Thyroid gland (tissue), 4 donors: ENCODE measurements around the gene MEI1. TPM values are rescaled to one million over a fixed set of nuclear protein-coding genes. Genes with fewer than 3 reads are reported as not detected.
A peak's percentile ranks its signal among the peaks of the same experiment; 100 is the strongest.
"Not testable (repeated sequence)": the region's sequence is repeated elsewhere in the genome, so short reads cannot be mapped to it uniquely, and the experiment has no call there.

Experiments used
- DNase-seq, 2 donors: peaks; one replicate each; pipeline ENCODE4 v3.0.0-alpha.2; 2019
- H3K27ac ChIP-seq, 3 donors: fragments of 200-600 bp; sonication (generic); 1 replicate in 2 of 3; 2 replicates in 1 of 3; pipeline ENCODE4 v1.5.1; 2016 to 2019; ENCODE audit warnings: mild to moderate bottlenecking in 1 of 3, moderate library complexity in 1 of 3
- H3K27me3 ChIP-seq: fragments of 200-600 bp; sonication (generic); one replicate; pipeline ENCODE4 v1.5.1; 2019
- H3K36me3 ChIP-seq, 2 donors: fragments of 200-600 bp; sonication (generic); one replicate each; pipeline ENCODE4 v1.5.1; 2016 to 2019
- H3K4me1 ChIP-seq, 2 donors: fragments of 200-600 bp; sonication (generic); one replicate each; pipeline ENCODE4 v1.5.1; 2017 to 2019
- H3K4me3 ChIP-seq, 3 donors: fragments of 200-600 bp; sonication (generic); replicated peaks in 1 of 3; 1 replicate in 2 of 3; 2 replicates in 1 of 3; pipeline ENCODE4 v1.5.1; 2016; ENCODE audit warnings: mild to moderate bottlenecking in 1 of 3
- H3K9me3 ChIP-seq: fragments of 200-600 bp; sonication (generic); one replicate; pipeline ENCODE4 v1.5.1; 2017
- CTCF ChIP-seq, 6 experiments: fragments of 200-600 bp in 3 of 6; fragments of 450-650 bp in 3 of 6; sonication (generic) in 3 of 6; IDR thresholded peaks; one replicate each; pipeline ENCODE4 v1.5.1; 2016 to 2019; ENCODE audit warnings: antibody characterized with exemption in 6 of 6, mild to moderate bottlenecking in 2 of 6, inconsistent platforms in 1 of 6, moderate library complexity in 1 of 6
- POLR2A ChIP-seq, 2 donors: fragments of 450-650 bp; IDR thresholded peaks; one replicate each; pipeline ENCODE4 v1.6.1; 2017; ENCODE audit warnings: antibody characterized with exemption in 2 of 2, mild to moderate bottlenecking in 2 of 2, moderate library complexity in 1 of 2
- WGBS, 2 donors: methylation state at CpG; one replicate each; pipeline ENCODE4 v1.1.5; 2017; 5-methylcytosine and 5-hydroxymethylcytosine counted together
- intact Hi-C: fragments of 100-400 bp; cut with DNase I; formaldehyde crosslinking; loops from one replicate; pipeline ENCODE4 v1.15.1; 2023
- total RNA-seq, 4 donors: library from RNA; depleted of rRNA; stranded (reverse); fragments of >200 nt; gene quantifications; one replicate each; pipeline ENCODE4 v1.2.3, GENCODE V29; 2016

The MEI1 gene
- total RNA-seq, 4 donors from 2014 or later = 0.25 to 5.2 (median 1.4) TPM

- intact Hi-C loops = loop anchor here (5.0 kb wide), 1 partner anchor 115 kb away; the partner anchor contains the start of gene CENPM
- WGBS, 2 donors = 13 to 18% methylated on average over 11 to 17 of the region's 17 CpGs
- H3K9me3 ChIP-seq = no peaks in the 10 kb centered on the region
- H3K27ac ChIP-seq = peak overlapping the region; percentile 83 to 95 (median 94)
- H3K4me1 ChIP-seq = peaks cover 5 to 9% of the 10 kb centered on the region in 2 donors
- H3K36me3 ChIP-seq = no peaks in the 10 kb centered on the region
- DNase-seq = no peak
- TF ChIP-seq CTCF (IDR thresholded peaks at IDR 0.05) (no peak), POLR2A (IDR thresholded peaks at IDR 0.05) (no peak)
- H3K4me3 ChIP-seq = peak overlapping the region; percentile 7 to 93 (median 12)
- no peaks in the 10 kb centered on the region for H3K27me3 ChIP-seq
Observed at GRCh38 chr22:41831828-41832552, 132.7 kb downstream of the MEI1 start.

GRCh38 chr22:41832553-41833368 lies 133.5 kb downstream of the MEI1 start, which contains the start of gene SREBF2:
SREBF2 (plus strand) TSS chr22:41833105; CDS start chr22:41833271, 166 bp downstream.
- peak; percentile 100 for DNase-seq
- Histone ChIP-seq H3K9me3 (no peaks in the 10 kb centered on the region), H3K4me1 (peaks cover 5 to 9% of the 10 kb centered on the region in 2 donors), H3K27ac (peak within 1 kb of the TSS; percentile 83 to 95 (median 94)), H3K4me3 (peak within 1 kb of the TSS; percentile 63 to 93 (median 77)), H3K36me3 (no peaks in the 10 kb centered on the region), H3K27me3 (no peaks in the 10 kb centered on the region)
- TF ChIP-seq POLR2A (IDR thresholded peaks at IDR 0.05) (peak; percentile 72 to 76), CTCF (IDR thresholded peaks at IDR 0.05) (no peak)
- 0 to 1% methylated on average over 28 to 29 of the region's 75 CpGs for WGBS, 2 donors
- intact Hi-C loops = loop anchor here (5.0 kb wide), 1 partner anchor 115 kb away; the partner anchor contains the start of gene CENPM

GRCh38 chr22:41833369-41834004 lies 134.2 kb downstream of the MEI1 start:
- Histone ChIP-seq H3K27ac (peak overlapping the region; percentile 70 to 95 (median 94)), H3K4me3 (peak overlapping the region; percentile 63 to 93 (median 77)), H3K9me3 (no peaks in the 10 kb centered on the region), H3K27me3 (no peaks in the 10 kb centered on the region), H3K4me1 (peaks cover 5 to 9% of the 10 kb centered on the region in 2 donors), H3K36me3 (no peaks in the 10 kb centered on the region)
- TF ChIP-seq POLR2A (IDR thresholded peaks at IDR 0.05) = peak in 1 of 2 donors; percentile 16
- peak in 1 of 6 experiments; percentile 20 for TF ChIP-seq CTCF (IDR thresholded peaks at IDR 0.05)
- WGBS, 2 donors = 2% methylated on average over 10 to 23 of the region's 86 CpGs
- intact Hi-C loops = loop anchor here (5.0 kb wide), 1 partner anchor 114 kb away; the partner anchor contains the start of gene CENPM
- DNase-seq = peak; percentile 57 to 59

- DNase-seq = no peak
- intact Hi-C loops = loop anchor here (5.0 kb wide), 1 partner anchor 113 kb away; the partner anchor contains the start of gene CENPM
Observed at GRCh38 chr22:41834005-41834944, 135.0 kb downstream of the MEI1 start.

GRCh38 chr22:41835462-41835861 lies 136.2 kb downstream of the MEI1 start:
- WGBS, 2 donors = 96 to 100% methylated on average over 3 to 8 of the region's 8 CpGs

More at GRCh38 chr22:41834005-41834944, 135.0 kb downstream of the MEI1 start:
- TF ChIP-seq CTCF (IDR thresholded peaks at IDR 0.05) (no peak), POLR2A (IDR thresholded peaks at IDR 0.05) (no peak)
- H3K4me1 ChIP-seq = peaks cover 5 to 9% of the 10 kb centered on the region in 2 donors
- H3K36me3 ChIP-seq = no peaks in the 10 kb centered on the region
- WGBS, 2 donors = 38% methylated on average over 9 to 14 of the region's 14 CpGs
- H3K9me3 ChIP-seq = no peaks in the 10 kb centered on the region
- no peaks in the 10 kb centered on the region for H3K27me3 ChIP-seq
- H3K4me3 ChIP-seq = peak overlapping the region; percentile 63 to 93 (median 77)
- peak overlapping the region; percentile 70 to 95 (median 94) for H3K27ac ChIP-seq

More at GRCh38 chr22:41835462-41835861, 136.2 kb downstream of the MEI1 start:
- H3K27ac ChIP-seq, H3K9me3 ChIP-seq, H3K4me1 ChIP-seq, H3K27me3 ChIP-seq, H3K4me3 ChIP-seq, intact Hi-C loops, H3K36me3 ChIP-seq, DNase-seq: not testable (repeated sequence)
